DOHH2 (cell line): Measurements from ENCODE around the gene PRAMEF8.
"Not testable (repeated sequence)": the region's sequence is repeated elsewhere in the genome, so short reads cannot be mapped to it uniquely, and the experiment has no call there.

Experiments used
- H3F3A ChIP-seq: fragments of 200-600 bp; sonication (generic), shearing (Covaris generic); 2 replicates; pipeline ENCODE4 v1.6.0; 2016; ENCODE audit warnings: antibody characterized with exemption, mild to moderate bottlenecking; ENCODE audit not compliant: control insufficient read depth, insufficient read depth
- H3K27ac ChIP-seq: fragments of 200-600 bp; sonication (generic); 2 replicates; pipeline ENCODE4 v1.5.1; 2014; ENCODE audit warnings: low read depth, mild to moderate bottlenecking, low read length, moderate library complexity
- H3K27me3 ChIP-seq: fragments of 200-600 bp; sonication (generic); 2 replicates; pipeline ENCODE4 v1.6.1; 2014; ENCODE audit warnings: mild to moderate bottlenecking, low read length, mixed read lengths; ENCODE audit not compliant: control insufficient read depth
- H3K36me3 ChIP-seq: fragments of 200-600 bp; sonication (generic); 2 replicates; pipeline ENCODE4 v1.6.1; 2014; ENCODE audit warnings: mild to moderate bottlenecking, low read length, moderate library complexity, mixed read lengths; ENCODE audit not compliant: control insufficient read depth
- H3K4me1 ChIP-seq: fragments of 200-600 bp; sonication (generic); 2 replicates; pipeline ENCODE4 v1.6.1; 2014; ENCODE audit warnings: mild to moderate bottlenecking, low read length, mixed read lengths; ENCODE audit not compliant: control insufficient read depth
- H3K4me2 ChIP-seq: fragments of 200-600 bp; sonication (generic); 2 replicates; pipeline ENCODE4 v1.6.0; 2014; ENCODE audit warnings: mild to moderate bottlenecking, low read length, moderate library complexity
- H3K4me3 ChIP-seq: fragments of 200-600 bp; sonication (generic); 2 replicates; pipeline ENCODE4 v1.5.1; 2014; ENCODE audit warnings: mild to moderate bottlenecking, low read length, mixed read lengths
- H3K79me2 ChIP-seq: fragments of 200-600 bp; sonication (generic); 2 replicates; pipeline ENCODE4 v1.6.1; 2014; ENCODE audit warnings: mild to moderate bottlenecking, low read length, mixed read lengths; ENCODE audit not compliant: control insufficient read depth
- H3K9me2 ChIP-seq: fragments of 200-600 bp; sonication (generic); replicated peaks from 2 replicates; pipeline ENCODE4 v1.6.1; 2014; ENCODE audit warnings: mild to moderate bottlenecking, low read length, mixed read lengths; ENCODE audit not compliant: control insufficient read depth
- H3K9me3 ChIP-seq: fragments of 200-600 bp; sonication (generic); 2 replicates; pipeline ENCODE4 v1.6.1; 2014; ENCODE audit warnings: antibody characterized with exemption, low read length, mixed read lengths; ENCODE audit not compliant: control insufficient read depth, insufficient read depth
- H4K20me1 ChIP-seq: fragments of 200-600 bp; sonication (generic); 2 replicates; pipeline ENCODE4 v1.6.0; 2014; ENCODE audit warnings: low read depth, mild to moderate bottlenecking, antibody characterized with exemption, low read length, moderate library complexity; ENCODE audit not compliant: control insufficient read depth, insufficient read depth

The PRAMEF8 gene

GRCh38 chr1:13277016-13277415, 7.9 kb downstream of the PRAMEF8 start:
- H3K36me3 ChIP-seq, H3K9me3 ChIP-seq, H3K9me2 ChIP-seq, H3K4me2 ChIP-seq, H3F3A ChIP-seq, H3K79me2 ChIP-seq, H3K4me1 ChIP-seq, H4K20me1 ChIP-seq, H3K27ac ChIP-seq, H3K27me3 ChIP-seq, H3K4me3 ChIP-seq: not testable (repeated sequence)

- H3K27ac ChIP-seq, H3K9me2 ChIP-seq, H3K27me3 ChIP-seq, H3K4me3 ChIP-seq, H3F3A ChIP-seq, H3K4me1 ChIP-seq, H3K79me2 ChIP-seq, H4K20me1 ChIP-seq, H3K36me3 ChIP-seq, H3K4me2 ChIP-seq, H3K9me3 ChIP-seq: not testable (repeated sequence)
These were observed 19.8 kb downstream of the PRAMEF8 start for GRCh38 chr1:13265124-13265523.

GRCh38 chr1:13253898-13254297, 31.0 kb downstream of the PRAMEF8 start, which contains the start of gene PRAMEF5:
Gene PRAMEF5 (plus strand): TSS chr1:13254198. CDS start chr1:13259269, 5,071 bp downstream.
- not testable (repeated sequence) for H3F3A ChIP-seq, H4K20me1 ChIP-seq, H3K27ac ChIP-seq, H3K4me2 ChIP-seq, H3K4me1 ChIP-seq, H3K36me3 ChIP-seq, H3K4me3 ChIP-seq, H3K9me3 ChIP-seq, H3K79me2 ChIP-seq, H3K9me2 ChIP-seq, H3K27me3 ChIP-seq

- not testable (repeated sequence) for H3K4me2 ChIP-seq, H3K27me3 ChIP-seq, H4K20me1 ChIP-seq, H3K4me3 ChIP-seq, H3F3A ChIP-seq, H3K79me2 ChIP-seq, H3K4me1 ChIP-seq, H3K9me3 ChIP-seq, H3K27ac ChIP-seq, H3K9me2 ChIP-seq, H3K36me3 ChIP-seq
These were observed 37.8 kb downstream of the PRAMEF8 start for GRCh38 chr1:13247122-13247521.

GRCh38 chr1:13246554-13246871, 38.4 kb downstream of the PRAMEF8 start:
- not testable (repeated sequence) for H3K79me2 ChIP-seq, H3K4me3 ChIP-seq, H4K20me1 ChIP-seq, H3K9me2 ChIP-seq, H3K27ac ChIP-seq, H3K9me3 ChIP-seq, H3K4me1 ChIP-seq, H3K27me3 ChIP-seq, H3F3A ChIP-seq, H3K36me3 ChIP-seq, H3K4me2 ChIP-seq

GRCh38 chr1:13245841-13246553, 38.9 kb downstream of the PRAMEF8 start:
- H3K36me3 ChIP-seq, H3K27me3 ChIP-seq, H3K9me3 ChIP-seq, H3K4me3 ChIP-seq, H3K4me1 ChIP-seq, H3K79me2 ChIP-seq, H4K20me1 ChIP-seq, H3K4me2 ChIP-seq, H3F3A ChIP-seq, H3K27ac ChIP-seq, H3K9me2 ChIP-seq: not testable (repeated sequence)

GRCh38 chr1:13243536-13244263, 41.2 kb downstream of the PRAMEF8 start:
- H3K4me3 ChIP-seq, H3K27me3 ChIP-seq, H3K9me2 ChIP-seq, H4K20me1 ChIP-seq, H3F3A ChIP-seq, H3K9me3 ChIP-seq, H3K4me1 ChIP-seq, H3K4me2 ChIP-seq, H3K36me3 ChIP-seq, H3K79me2 ChIP-seq, H3K27ac ChIP-seq: not testable (repeated sequence)

- H3K4me3 ChIP-seq, H4K20me1 ChIP-seq, H3K36me3 ChIP-seq, H3K9me3 ChIP-seq, H3F3A ChIP-seq, H3K4me1 ChIP-seq, H3K9me2 ChIP-seq, H3K4me2 ChIP-seq, H3K79me2 ChIP-seq, H3K27me3 ChIP-seq, H3K27ac ChIP-seq: not testable (repeated sequence)
These were observed 45.3 kb downstream of the PRAMEF8 start for GRCh38 chr1:13239633-13240032.
